ENCODE data around the gene TSPAN14.

The TSPAN14 gene

DNA sequence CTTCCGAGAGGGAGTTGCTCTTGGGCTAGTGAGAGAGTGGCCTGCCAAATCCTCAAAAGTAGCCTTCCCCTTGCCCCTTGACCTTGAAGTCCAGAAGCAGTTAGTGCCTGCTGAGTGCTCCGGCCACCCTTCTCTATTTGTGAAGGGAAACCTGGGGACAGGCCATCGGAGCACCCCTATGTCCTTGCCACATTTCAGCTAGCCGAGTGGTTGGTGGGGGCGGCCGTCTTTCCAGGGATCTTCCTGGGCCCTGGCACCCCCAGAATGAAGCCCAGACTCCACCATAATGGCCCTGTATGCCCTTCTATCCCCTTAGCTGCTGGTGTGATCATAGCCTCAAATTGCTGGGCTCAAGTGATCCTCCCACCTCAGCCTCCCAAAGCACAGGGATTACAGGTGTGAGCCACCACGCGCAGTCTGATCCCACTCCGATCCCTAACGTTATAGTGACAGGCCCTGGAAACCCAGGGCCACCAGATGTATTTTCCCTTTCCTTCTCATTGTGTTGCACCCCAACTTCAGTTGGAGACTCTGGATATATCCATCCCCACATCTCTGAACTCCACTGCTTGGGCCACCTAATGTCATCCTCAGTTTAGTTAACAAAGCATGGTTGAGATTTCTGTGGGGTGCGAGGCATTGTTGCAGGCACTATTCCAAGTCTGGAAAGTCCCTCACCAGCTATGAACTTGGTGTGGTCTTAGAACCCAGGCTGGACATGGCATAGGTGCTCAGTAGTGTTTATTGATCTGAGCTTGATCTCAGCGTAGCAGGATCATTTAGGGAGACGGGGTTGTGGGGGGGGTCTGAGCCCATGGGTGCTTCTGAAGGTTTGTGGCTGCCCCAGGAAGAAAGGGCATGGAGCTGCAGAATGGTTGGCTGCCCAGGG, 1.6 kb downstream of the TSPAN14 start:
- H3K4me3 Mint-ChIP-seq, result peak overlapping the region; percentile 95
- peaks cover 51% of the 10 kb centered on the region for H3K4me1 Mint-ChIP-seq (ENCODE audit: low read depth)
- no peaks in the 10 kb centered on the region for H3K27me3 Mint-ChIP-seq (ENCODE audit: low read depth)
- peak overlapping the region; percentile 88 for H3K27ac Mint-ChIP-seq
- peaks cover 36% of the 10 kb centered on the region for H3K36me3 Mint-ChIP-seq (ENCODE audit: low read depth)
- H3K9me3 Mint-ChIP-seq, result no peaks in the 10 kb centered on the region
- DNase-seq (ENCODE audit: low spot score), result no peak

DNA sequence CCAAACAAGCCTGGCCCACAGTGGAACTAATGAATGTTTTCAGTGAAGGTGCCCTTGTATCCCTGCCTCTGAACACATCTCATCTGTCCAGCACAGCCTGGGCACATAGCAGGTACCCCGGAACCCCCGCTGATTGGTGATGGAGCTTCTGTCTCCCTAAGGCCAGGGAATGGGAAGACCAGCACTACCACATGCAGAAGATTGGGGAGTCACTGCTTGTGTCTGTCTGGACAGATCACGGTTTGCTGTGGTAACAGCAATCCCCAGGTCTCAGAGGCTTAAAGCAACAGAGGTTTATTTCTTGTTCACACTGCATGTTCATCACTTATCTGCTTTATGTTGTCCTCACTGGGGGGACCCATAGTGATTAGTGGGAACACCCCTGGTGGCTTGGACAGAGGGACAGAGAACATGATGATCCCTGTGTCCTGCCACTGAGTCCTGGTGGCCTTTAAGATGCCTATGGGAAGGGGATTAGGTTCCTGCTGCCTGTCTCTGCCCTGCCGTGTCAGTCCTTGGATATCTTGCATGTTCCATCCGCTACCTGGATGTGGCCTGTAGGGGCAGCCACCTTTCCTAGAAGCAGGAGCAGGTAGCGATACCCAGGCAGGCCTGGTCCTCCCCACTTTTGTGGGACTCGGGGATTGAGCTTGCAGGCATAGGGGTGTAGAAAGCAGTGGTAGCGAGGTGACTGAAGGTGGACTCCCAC, 3.6 kb downstream of the TSPAN14 start:
- H3K27me3 Mint-ChIP-seq (ENCODE audit: low read depth), result no peaks in the 10 kb centered on the region
- peaks cover 52% of the 10 kb centered on the region for H3K36me3 Mint-ChIP-seq (ENCODE audit: low read depth)
- H3K4me1 Mint-ChIP-seq (ENCODE audit: low read depth), result peaks cover 70% of the 10 kb centered on the region
- no peak for DNase-seq (ENCODE audit: low spot score)
- no peaks in the 10 kb centered on the region for H3K9me3 Mint-ChIP-seq
- peak overlapping the region; percentile 88 for H3K27ac Mint-ChIP-seq
- H3K4me3 Mint-ChIP-seq, result peak overlapping the region; percentile 95

DNA sequence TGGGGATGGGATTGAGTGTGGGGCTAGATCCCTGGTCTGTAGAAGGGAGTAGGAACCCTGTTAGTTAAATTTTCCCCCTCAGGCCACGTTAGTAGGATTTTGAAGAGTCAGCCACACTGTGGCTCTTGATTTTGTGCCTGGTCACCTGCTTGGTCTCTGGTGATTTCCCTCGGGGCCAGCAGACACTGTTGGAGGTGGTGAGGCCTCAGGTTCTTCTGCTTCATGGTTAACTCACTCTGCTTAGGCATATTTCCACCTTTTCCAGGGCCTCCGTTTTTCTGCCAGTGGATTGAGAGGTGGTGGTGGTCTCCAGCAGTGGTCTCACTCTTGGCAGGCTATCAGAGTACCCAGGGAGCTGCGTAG, 4.1 kb downstream of the TSPAN14 start:
- Mint-ChIP-seq H3K9me3 (no peaks in the 10 kb centered on the region), H3K4me3 (peak overlapping the region; percentile 95), H3K4me1 (ENCODE audit: low read depth) (peaks cover 72% of the 10 kb centered on the region), H3K36me3 (ENCODE audit: low read depth) (peaks cover 55% of the 10 kb centered on the region), H3K27me3 (ENCODE audit: low read depth) (no peaks in the 10 kb centered on the region), H3K27ac (peak overlapping the region; percentile 88)
- DNase-seq (ENCODE audit: low spot score), result no peak

DNA sequence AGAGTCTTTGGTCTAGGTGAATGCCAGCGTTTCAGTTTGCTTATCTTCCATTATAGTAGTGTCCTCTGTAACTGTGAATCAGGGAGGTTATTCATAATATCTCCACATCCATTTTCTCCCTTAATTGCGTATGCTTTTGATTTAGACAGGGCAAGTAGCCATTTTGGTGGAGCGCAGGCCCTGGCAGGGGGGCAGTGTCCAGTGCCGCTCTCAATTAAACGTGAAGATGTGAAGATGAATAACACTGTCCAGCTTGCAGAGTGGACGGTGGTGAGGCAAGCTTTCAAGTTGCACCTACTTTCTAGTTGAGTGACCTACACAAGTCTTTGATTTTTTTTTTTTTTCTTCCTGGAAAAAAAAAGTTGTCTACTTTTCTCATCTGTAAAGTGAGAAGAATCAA, 4.5 kb downstream of the TSPAN14 start:
- Mint-ChIP-seq H3K27me3 (ENCODE audit: low read depth) (no peaks in the 10 kb centered on the region), H3K4me3 (peak overlapping the region; percentile 95)

DNA sequence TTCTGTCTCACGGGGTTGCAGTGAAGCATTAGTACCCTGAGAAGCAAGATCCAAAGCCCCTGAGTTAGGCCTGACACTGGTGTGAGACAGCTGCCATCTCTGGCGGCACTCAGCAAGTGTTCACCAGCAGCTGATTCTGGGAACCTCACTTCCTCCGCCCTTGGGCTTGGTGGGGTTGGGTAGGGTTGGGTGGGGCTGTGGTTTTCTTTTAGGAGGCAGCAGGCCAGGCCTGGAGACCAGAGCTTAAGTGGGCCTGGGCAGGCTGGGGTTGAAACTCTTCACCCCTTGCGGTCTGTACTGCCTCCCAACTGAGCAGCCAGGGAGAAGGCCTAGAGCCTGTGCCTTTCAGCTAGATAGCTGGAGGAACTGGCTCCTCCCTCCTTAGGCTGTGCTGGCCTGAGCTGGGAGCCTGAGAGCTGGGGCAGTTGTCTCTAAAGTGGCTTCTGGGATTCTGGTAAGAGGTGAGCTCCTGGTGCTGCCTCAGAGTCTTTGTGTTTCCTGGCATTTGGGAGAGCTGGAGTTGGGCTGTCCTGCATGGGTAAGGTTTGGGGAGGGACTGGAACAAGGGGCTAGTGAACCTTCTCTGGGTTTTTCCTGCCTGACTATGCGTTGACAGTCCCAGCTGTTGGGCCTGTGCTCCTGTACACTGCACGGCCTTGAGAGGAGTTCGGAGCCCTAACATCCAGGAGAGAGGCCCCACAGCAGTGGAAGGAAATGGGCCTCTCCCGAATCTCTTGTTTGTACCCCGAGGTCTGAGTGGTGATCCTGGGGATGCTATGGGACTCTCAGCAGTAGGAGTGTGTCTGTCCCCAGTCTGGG, 5.1 kb downstream of the TSPAN14 start:
- Mint-ChIP-seq H3K9me3 (no peaks in the 10 kb centered on the region), H3K27ac (peak overlapping the region; percentile 88), H3K4me3 (peak overlapping the region; percentile 95), H3K27me3 (ENCODE audit: low read depth) (no peaks in the 10 kb centered on the region), H3K36me3 (ENCODE audit: low read depth) (peaks cover 62% of the 10 kb centered on the region), H3K4me1 (ENCODE audit: low read depth) (peaks cover 78% of the 10 kb centered on the region)
- DNase-seq (ENCODE audit: low spot score), result peak; percentile 61

More for the DNA sequence above, 4.5 kb downstream of the TSPAN14 start:
- Mint-ChIP-seq H3K27ac (peak overlapping the region; percentile 88), H3K36me3 (ENCODE audit: low read depth) (peaks cover 58% of the 10 kb centered on the region), H3K4me1 (ENCODE audit: low read depth) (peaks cover 73% of the 10 kb centered on the region), H3K9me3 (no peaks in the 10 kb centered on the region)
- DNase-seq (ENCODE audit: low spot score), result no peak

DNA sequence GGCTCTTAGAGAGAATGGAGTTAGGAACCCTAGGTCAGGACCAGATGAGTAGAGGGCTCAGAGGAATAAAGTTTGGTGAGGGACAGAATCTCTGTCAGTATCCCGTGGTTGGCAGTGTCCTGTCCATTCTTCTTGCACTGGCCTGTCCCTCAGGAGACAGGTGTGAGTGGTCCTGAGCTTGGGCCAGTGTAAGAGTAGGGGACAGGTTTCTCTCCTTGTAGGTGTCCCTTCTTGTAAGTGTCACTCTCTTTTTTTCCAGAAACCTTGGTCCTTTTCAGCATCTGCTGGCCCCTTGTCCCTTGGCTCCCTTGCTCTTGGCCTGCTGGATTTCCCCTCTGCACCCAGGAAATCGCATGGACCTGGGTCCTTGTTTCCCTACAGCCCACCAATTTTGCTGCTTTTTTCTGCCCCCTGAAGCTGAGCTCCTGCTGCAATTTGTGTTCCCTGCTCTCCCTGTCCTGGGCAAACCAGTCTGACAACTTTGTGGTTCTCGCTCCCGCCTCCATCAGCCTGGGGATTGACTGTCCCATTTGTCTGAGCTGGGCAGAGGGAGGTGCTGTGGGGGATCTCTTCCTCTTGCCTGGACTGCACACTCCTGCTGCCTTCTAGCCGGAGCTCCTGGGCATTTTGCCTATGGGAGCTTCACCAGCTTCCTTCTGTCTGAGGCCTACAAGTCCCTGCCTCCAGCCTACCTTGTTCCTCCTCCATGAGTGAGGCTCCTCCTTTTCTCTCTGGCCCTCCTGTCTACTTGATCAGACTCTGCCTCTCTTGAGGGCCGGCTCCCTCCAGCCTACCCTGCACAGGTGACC, 6.5 kb downstream of the TSPAN14 start:
- DNase-seq (ENCODE audit: low spot score), result no peak
- H3K27ac Mint-ChIP-seq, result peak overlapping the region; percentile 88
- peaks cover 59% of the 10 kb centered on the region for H3K36me3 Mint-ChIP-seq (ENCODE audit: low read depth)
- peaks cover 88% of the 10 kb centered on the region for H3K4me1 Mint-ChIP-seq (ENCODE audit: low read depth)
- H3K4me3 Mint-ChIP-seq, result peak overlapping the region; percentile 95
- no peaks in the 10 kb centered on the region for H3K9me3 Mint-ChIP-seq
- no peaks in the 10 kb centered on the region for H3K27me3 Mint-ChIP-seq (ENCODE audit: low read depth)

DNA sequence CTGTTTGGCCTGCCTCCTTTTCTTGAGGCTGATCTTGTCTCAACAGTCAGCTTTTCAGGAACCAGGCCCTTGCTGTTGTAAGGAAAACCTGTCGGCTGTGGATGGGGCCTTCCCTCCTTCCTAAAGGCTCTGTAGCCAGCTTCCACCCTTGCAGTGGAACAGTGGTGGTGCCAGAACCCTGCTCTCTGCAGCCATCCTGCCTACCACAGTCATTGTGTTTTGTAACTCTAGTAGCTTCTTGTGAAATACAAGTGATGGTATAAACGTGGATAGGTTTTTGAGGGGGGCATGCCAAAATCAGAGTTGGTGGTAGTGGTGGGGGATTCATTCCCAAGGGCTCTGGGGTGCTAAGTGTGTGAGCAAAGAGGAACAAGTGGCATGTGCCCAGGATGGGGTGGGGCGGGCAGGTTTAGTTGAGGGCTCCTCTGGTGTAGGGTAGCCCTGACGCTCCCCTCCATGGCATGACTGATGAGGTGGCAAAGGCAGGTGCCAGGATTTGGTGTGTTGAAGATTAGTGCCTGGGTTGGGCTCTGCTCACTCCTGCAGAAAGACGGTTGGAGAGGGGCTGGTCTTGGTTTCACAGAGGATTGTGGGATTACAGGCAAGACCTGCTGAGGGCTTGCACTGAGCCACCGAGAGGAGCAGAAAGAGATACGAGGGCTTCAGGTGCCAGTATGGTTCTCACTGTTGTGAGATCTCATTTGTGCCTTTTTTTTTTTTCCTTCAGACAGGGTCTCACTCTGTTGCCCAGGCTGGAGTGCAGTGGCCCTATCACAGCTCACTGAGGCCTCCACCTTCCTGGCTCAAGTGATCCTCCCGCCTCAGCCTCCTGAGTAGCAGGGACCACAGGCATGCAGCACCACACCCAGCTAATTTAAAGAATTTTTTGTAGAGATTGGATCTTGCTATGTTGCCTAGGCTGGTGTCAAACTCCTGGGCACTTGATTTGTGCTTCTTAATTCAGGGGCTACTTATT, 7.4 kb downstream of the TSPAN14 start:
- peaks cover 87% of the 10 kb centered on the region for H3K4me1 Mint-ChIP-seq (ENCODE audit: low read depth)
- H3K4me3 Mint-ChIP-seq, result peak overlapping the region; percentile 95
- no peaks in the 10 kb centered on the region for H3K27me3 Mint-ChIP-seq (ENCODE audit: low read depth)
- no peaks in the 10 kb centered on the region for H3K9me3 Mint-ChIP-seq
- H3K36me3 Mint-ChIP-seq (ENCODE audit: low read depth), result peaks cover 52% of the 10 kb centered on the region
- DNase-seq (ENCODE audit: low spot score), result no peak
- H3K27ac Mint-ChIP-seq, result peak overlapping the region; percentile 88

DNA sequence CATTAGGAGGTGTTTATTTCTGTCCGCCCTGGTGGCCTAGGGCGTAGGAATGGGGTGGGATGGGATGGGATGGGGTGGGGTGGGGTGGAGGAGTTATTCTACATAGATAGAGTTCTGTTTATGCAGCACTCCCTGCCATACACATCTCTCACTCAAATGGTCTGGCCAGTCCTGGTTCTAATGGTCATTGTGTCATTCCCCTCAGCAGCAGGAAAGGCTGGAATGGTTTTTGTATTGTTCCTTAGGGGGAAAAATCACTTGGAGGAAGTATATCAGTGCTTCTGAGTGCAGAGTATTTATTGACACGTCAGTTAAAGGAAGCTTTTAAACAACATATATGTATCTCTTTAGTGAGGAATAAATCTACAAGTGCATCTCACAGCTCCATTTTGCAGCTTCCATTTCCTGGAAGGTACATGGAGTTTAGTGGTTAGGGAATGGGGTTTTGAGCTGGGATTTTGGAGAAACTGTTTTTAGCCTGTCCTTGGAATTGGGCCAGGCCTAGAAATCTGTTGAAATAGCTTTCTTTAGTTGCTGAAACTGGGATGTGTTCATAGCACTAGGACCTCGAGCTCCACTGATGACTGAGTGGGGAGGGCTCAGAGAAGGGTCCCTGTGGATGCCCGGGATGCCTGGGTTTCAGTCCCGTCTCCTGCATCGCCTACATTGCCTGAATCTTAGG, 8.3 kb downstream of the TSPAN14 start:
- Mint-ChIP-seq H3K9me3 (no peaks in the 10 kb centered on the region), H3K27me3 (ENCODE audit: low read depth) (no peaks in the 10 kb centered on the region), H3K4me3 (peak overlapping the region; percentile 63), H3K36me3 (ENCODE audit: low read depth) (peaks cover 57% of the 10 kb centered on the region), H3K4me1 (ENCODE audit: low read depth) (peaks cover 91% of the 10 kb centered on the region), H3K27ac (peak overlapping the region; percentile 47)
- no peak for DNase-seq (ENCODE audit: low spot score)

DNA sequence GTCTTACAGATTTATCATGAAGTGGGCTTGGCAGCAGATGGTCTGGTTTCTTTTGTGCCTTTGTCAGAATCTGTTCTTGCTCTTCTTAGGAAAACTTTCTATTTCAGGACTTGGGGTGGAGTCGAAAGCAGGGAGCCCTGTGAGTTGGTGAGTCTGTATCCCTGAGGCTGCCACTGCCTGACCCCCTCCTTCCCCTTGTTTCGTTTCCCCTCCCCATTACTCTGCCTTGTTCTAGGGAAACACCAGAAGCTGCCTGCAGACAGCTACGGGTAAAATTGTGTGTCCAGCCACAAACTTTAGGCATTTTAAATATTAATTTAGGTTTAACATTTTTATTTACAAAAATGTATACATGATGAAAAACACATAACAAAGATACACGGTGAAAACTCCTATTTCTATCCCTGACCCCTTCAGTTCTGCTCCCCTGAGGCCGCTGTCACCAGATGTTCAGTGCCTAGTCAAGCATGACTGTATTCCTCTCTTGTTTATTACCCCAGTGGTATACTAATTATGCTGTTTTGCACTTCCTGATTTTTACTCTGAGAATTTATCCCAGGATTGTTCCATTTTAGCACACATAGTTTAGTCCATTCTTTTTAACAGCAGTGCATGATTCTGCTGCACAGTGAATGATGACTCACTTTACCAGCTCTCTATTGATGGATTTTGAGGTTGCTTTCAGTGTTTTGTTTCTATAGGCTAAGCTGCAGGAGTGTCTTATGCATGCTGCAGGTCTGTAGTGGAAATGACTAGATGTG, 9.1 kb downstream of the TSPAN14 start:
- H3K36me3 Mint-ChIP-seq (ENCODE audit: low read depth), result peaks cover 57% of the 10 kb centered on the region
- no peak for DNase-seq (ENCODE audit: low spot score)
- peak overlapping the region; percentile 62 for H3K27ac Mint-ChIP-seq
- H3K27me3 Mint-ChIP-seq (ENCODE audit: low read depth), result no peaks in the 10 kb centered on the region
- peaks cover 91% of the 10 kb centered on the region for H3K4me1 Mint-ChIP-seq (ENCODE audit: low read depth)
- H3K9me3 Mint-ChIP-seq, result no peaks in the 10 kb centered on the region
- peak overlapping the region; percentile 72 for H3K4me3 Mint-ChIP-seq

DNA sequence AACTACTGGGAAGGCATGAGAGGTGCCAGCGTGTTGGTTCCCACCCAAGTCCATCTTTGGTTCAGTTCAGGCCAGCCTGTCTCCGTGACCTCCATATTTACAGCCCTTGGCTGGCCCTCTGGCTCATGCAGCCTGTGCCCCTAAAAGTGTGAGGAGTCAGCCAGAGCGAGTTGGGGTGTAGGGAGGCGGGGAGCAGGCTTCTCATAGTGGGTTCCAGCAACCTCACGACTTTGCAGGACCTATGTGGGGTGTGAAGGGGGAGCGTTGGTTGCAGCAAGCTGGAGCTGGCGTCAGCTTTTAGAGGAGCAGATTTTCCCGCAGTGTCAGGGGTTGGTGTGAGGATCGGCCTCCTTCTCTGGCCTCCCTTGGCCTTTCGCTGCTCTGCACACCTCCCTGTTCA, 9.8 kb downstream of the TSPAN14 start:
- H3K27me3 Mint-ChIP-seq (ENCODE audit: low read depth), result no peaks in the 10 kb centered on the region
- H3K36me3 Mint-ChIP-seq (ENCODE audit: low read depth), result peaks cover 55% of the 10 kb centered on the region

DNA sequence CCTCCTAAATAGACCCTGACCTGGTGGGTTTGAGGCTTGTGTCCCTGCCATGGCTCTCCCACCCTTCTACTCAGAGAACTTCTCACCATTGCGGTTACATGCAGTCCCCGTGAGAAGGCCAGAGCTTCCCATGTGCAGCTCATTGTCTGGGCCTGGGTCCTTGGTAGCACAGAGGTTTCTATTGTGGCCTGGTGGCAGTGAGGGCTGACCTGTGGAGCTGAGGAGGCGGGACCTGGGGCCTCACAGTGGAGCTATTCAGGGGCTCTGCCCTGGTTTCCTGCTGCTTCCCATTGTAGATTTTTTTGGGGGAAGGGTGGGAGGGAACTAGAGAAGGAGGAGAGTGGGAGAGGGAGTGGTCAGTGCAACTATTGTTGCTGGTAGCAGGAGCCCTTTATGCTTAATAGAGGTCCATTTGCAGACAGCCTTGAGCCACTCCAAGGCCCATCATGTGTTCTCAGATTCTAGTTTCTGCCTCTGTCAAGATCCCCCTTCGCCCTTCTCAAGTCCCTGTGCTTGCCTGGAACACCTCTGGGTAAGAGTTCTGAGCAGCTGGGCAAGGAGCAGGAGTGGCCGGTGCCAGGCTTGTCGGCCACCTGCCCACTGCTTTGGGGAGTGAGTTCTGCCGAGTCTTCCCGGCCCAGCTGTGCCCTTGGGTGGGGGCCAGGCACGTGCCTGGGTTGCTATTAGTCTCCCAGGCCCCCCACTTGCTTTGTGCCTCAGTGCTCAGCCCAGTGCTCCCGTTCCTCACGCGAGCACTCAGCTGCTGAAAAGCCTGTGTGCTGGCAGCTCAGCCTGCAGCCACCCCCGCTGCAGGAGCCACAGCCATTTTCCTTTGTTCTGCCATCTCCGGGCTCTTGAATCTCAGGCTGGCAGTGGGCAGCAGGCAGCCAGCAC, 10.7 kb downstream of the TSPAN14 start:
- Mint-ChIP-seq H3K27me3 (ENCODE audit: low read depth) (no peaks in the 10 kb centered on the region), H3K4me1 (ENCODE audit: low read depth) (peaks cover 87% of the 10 kb centered on the region), H3K4me3 (peak overlapping the region; percentile 72), H3K9me3 (no peaks in the 10 kb centered on the region), H3K36me3 (ENCODE audit: low read depth) (peaks cover 53% of the 10 kb centered on the region), H3K27ac (peak overlapping the region; percentile 74)
- DNase-seq (ENCODE audit: low spot score), result no peak

More for the DNA sequence above, 9.8 kb downstream of the TSPAN14 start:
- Mint-ChIP-seq H3K4me1 (ENCODE audit: low read depth) (peaks cover 88% of the 10 kb centered on the region), H3K27ac (peak overlapping the region; percentile 62), H3K4me3 (peak overlapping the region; percentile 72), H3K9me3 (no peaks in the 10 kb centered on the region)
- DNase-seq (ENCODE audit: low spot score), result no peak

Measured in T-helper 2 cell treated with Interferon-gamma antibody and Interleukin-4, amounts not matched to agents 5 μg/mL and 100 μg/mL, for 36 hours (primary cell).